OCI-LY7 (cell line): Measurements from ENCODE around the gene CEP120.

Source experiments
- EZH2phosphoT487 ChIP-seq: fragments of 200-600 bp; sonication (generic); IDR thresholded peaks from 2 replicates; pipeline ENCODE4 v1.6.1; 2018; ENCODE audit warnings: low read depth, borderline replicate concordance, mild to moderate bottlenecking, mixed run types, antibody characterized with exemption, low read length, moderate library complexity, mixed read lengths
- TF ChIP-seq, protein P1 (sequence below): fragments of 200-600 bp; sonication (generic); conservative IDR thresholded peaks from 2 replicates; pipeline ENCODE4 v1.5.1; 2014; ENCODE audit warnings: mild to moderate bottlenecking, antibody characterized with exemption, low read length, moderate library complexity, mixed read lengths

DNA sequence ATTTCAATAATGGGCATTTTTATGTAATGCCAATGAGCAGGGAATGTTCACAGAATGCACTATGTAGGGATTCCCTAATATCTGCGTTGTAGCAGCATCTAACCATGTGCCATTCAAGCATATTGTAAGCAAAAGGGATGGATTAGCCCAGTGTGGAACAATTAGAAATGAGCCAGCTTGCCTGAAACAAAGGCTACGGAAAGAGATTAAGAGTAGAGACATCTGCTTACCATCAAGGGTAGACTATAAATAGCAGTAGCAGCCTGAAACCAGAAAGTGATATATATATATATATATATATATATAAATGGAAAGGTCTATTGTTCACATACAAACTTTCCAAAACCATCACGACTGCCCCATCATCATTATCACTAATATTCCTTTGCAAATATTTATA, 31.9 kb upstream of the CEP120 start:
- TF ChIP-seq, protein P1, sequence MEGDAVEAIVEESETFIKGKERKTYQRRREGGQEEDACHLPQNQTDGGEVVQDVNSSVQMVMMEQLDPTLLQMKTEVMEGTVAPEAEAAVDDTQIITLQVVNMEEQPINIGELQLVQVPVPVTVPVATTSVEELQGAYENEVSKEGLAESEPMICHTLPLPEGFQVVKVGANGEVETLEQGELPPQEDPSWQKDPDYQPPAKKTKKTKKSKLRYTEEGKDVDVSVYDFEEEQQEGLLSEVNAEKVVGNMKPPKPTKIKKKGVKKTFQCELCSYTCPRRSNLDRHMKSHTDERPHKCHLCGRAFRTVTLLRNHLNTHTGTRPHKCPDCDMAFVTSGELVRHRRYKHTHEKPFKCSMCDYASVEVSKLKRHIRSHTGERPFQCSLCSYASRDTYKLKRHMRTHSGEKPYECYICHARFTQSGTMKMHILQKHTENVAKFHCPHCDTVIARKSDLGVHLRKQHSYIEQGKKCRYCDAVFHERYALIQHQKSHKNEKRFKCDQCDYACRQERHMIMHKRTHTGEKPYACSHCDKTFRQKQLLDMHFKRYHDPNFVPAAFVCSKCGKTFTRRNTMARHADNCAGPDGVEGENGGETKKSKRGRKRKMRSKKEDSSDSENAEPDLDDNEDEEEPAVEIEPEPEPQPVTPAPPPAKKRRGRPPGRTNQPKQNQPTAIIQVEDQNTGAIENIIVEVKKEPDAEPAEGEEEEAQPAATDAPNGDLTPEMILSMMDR: no peak
- TF ChIP-seq EZH2phosphoT487: no peak
